Osteoblast (primary cell): ENCODE data around the gene TUBGCP6. TPM values are rescaled to one million over a fixed set of nuclear protein-coding genes. Genes with fewer than 3 reads are reported as not detected.

Experiments
- DNase-seq: peaks from one replicate; pipeline ENCODE4 v3.0.0; 2011; ENCODE audit warnings: low spot score, mixed read lengths; ENCODE audit not compliant: insufficient read length; ENCODE audit errors: missing footprints
- H2AFZ ChIP-seq: 2 replicates; pipeline ENCODE4 v1.6.0; 2011; ENCODE audit warnings: mild to moderate bottlenecking, low read length
- H3K27ac ChIP-seq: 2 replicates; pipeline ENCODE4 v1.5.1; 2011; ENCODE audit warnings: mild to moderate bottlenecking, low read depth, low read length, moderate library complexity
- H3K27me3 ChIP-seq: 2 replicates; pipeline ENCODE4 v1.6.0; 2012; ENCODE audit warnings: mild to moderate bottlenecking, control low read depth, inconsistent platforms, low read length, moderate library complexity; ENCODE audit not compliant: insufficient read depth
- H3K36me3 ChIP-seq: 2 replicates; pipeline ENCODE4 v1.5.1; 2011; ENCODE audit warnings: mild to moderate bottlenecking, low read length, control low read depth, moderate library complexity; ENCODE audit not compliant: insufficient read depth
- H3K4me1 ChIP-seq: 2 replicates; pipeline ENCODE4 v1.5.1; 2011; ENCODE audit warnings: mild to moderate bottlenecking, low read length, control low read depth, moderate library complexity; ENCODE audit not compliant: insufficient read depth
- H3K4me2 ChIP-seq: 2 replicates; pipeline ENCODE4 v1.6.0; 2011; ENCODE audit warnings: mild to moderate bottlenecking, low read length; ENCODE audit not compliant: insufficient read depth
- H3K4me3 ChIP-seq: fragments of 200-600 bp; sonication (generic); 3 replicates; pipeline ENCODE4 v1.5.1; 2012; ENCODE audit warnings: mild to moderate bottlenecking, low read length, inconsistent platforms; ENCODE audit not compliant: insufficient read depth
- H3K79me2 ChIP-seq: 2 replicates; pipeline ENCODE4 v1.6.0; 2012; ENCODE audit warnings: mild to moderate bottlenecking, low read length, control low read depth, inconsistent platforms; ENCODE audit not compliant: insufficient read depth
- H3K9me3 ChIP-seq: 2 replicates; pipeline ENCODE4 v1.5.1; 2011; ENCODE audit warnings: low read depth, low read length, control low read depth
- H4K20me1 ChIP-seq: 2 replicates; pipeline ENCODE4 v1.6.0; 2012; ENCODE audit warnings: mild to moderate bottlenecking, low read length, control low read depth; ENCODE audit not compliant: insufficient read depth
- CTCF ChIP-seq: IDR thresholded peaks from 2 replicates; pipeline ENCODE4 v1.5.1; 2011; ENCODE audit warnings: mild to moderate bottlenecking, low read depth, low read length, moderate library complexity; ENCODE audit errors: extremely low read depth
- total RNA-seq: library from RNA; depleted of rRNA; stranded (reverse); fragments of >200 nt; gene quantifications from 2 replicates; pipeline ENCODE4 v1.2.3, GENCODE V29; 2012

Gene TUBGCP6
- total RNA-seq, 1 donor = 28.2 TPM

- no peaks in the 10 kb centered on the region for H3K9me3 ChIP-seq
- no peaks in the 10 kb centered on the region for H3K27me3 ChIP-seq
- TF ChIP-seq CTCF = no peak
- no peak overlapping the region for H2AFZ ChIP-seq
- H4K20me1 ChIP-seq = peaks cover 37% of the 10 kb centered on the region
- H3K4me2 ChIP-seq = no peak overlapping the region
- H3K4me1 ChIP-seq = no peaks in the 10 kb centered on the region
- no peak overlapping the region for H3K27ac ChIP-seq
- peaks cover 82% of the 10 kb centered on the region for H3K36me3 ChIP-seq
- DNase-seq = no peak
- H3K79me2 ChIP-seq = peaks cover 47% of the 10 kb centered on the region
- no peak overlapping the region for H3K4me3 ChIP-seq
These were observed 37.1 kb upstream of the TUBGCP6 start for GRCh38 chr22:50281957-50282356.

- Histone ChIP-seq H3K27me3 (no peaks in the 10 kb centered on the region), H3K4me1 (no peaks in the 10 kb centered on the region), H2AFZ (no peak overlapping the region), H3K27ac (no peak overlapping the region), H3K4me2 (no peak overlapping the region), H3K36me3 (peaks cover 81% of the 10 kb centered on the region), H3K79me2 (peaks cover 42% of the 10 kb centered on the region), H3K4me3 (no peak overlapping the region), H3K9me3 (no peaks in the 10 kb centered on the region), H4K20me1 (peaks cover 32% of the 10 kb centered on the region)
- no peak for DNase-seq
- TF ChIP-seq CTCF = no peak
These were observed 36.5 kb upstream of the TUBGCP6 start for GRCh38 chr22:50281384-50281760.

- TF ChIP-seq CTCF = no peak
- Histone ChIP-seq H3K36me3 (peaks cover 81% of the 10 kb centered on the region), H3K27me3 (no peaks in the 10 kb centered on the region), H4K20me1 (peaks cover 29% of the 10 kb centered on the region), H3K4me2 (no peak overlapping the region), H3K79me2 (peaks cover 36% of the 10 kb centered on the region), H3K9me3 (no peaks in the 10 kb centered on the region), H2AFZ (no peak overlapping the region), H3K27ac (no peak overlapping the region), H3K4me3 (no peak overlapping the region), H3K4me1 (no peaks in the 10 kb centered on the region)
- no peak for DNase-seq
These were observed 36.0 kb upstream of the TUBGCP6 start for GRCh38 chr22:50280708-50281383.

GRCh38 chr22:50280022-50280707, 35.3 kb upstream of the TUBGCP6 start:
- H3K9me3 ChIP-seq = no peaks in the 10 kb centered on the region
- no peak overlapping the region for H2AFZ ChIP-seq
- H3K36me3 ChIP-seq = peaks cover 85% of the 10 kb centered on the region

More at GRCh38 chr22:50280022-50280707, 35.3 kb upstream of the TUBGCP6 start:
- Histone ChIP-seq H3K4me2 (no peak overlapping the region), H4K20me1 (peaks cover 33% of the 10 kb centered on the region), H3K27me3 (no peaks in the 10 kb centered on the region), H3K79me2 (peaks cover 33% of the 10 kb centered on the region), H3K27ac (no peak overlapping the region), H3K4me3 (no peak overlapping the region), H3K4me1 (no peaks in the 10 kb centered on the region)
- TF ChIP-seq CTCF = no peak
- no peak for DNase-seq
